Large intestine (tissue), 12 donors: ENCODE results near the gene CENPB. TPM values are rescaled to one million over a fixed set of nuclear protein-coding genes. Genes with fewer than 3 reads are reported as not detected.
"Not testable (repeated sequence)": the region's sequence is repeated elsewhere in the genome, so short reads cannot be mapped to it uniquely, and the experiment has no call there.

Source experiments
- DNase-seq, 2 donors: peaks; one replicate each; pipeline versions ENCODE4 v3.0.0 to v3.0.0-alpha.2; 2013
- H3K27ac ChIP-seq: one replicate; pipeline ENCODE4 v1.5.1; 2013; ENCODE audit warnings: low read length
- H3K27me3 ChIP-seq: 2 replicates; pipeline ENCODE4 v1.6.1; 2013; ENCODE audit warnings: low read length; ENCODE audit not compliant: control insufficient read depth, insufficient read depth
- H3K36me3 ChIP-seq: 2 replicates; pipeline ENCODE4 v1.6.1; 2013; ENCODE audit warnings: low read length; ENCODE audit not compliant: control insufficient read depth, insufficient read depth
- H3K4me1 ChIP-seq: one replicate; pipeline ENCODE4 v1.6.1; 2013; ENCODE audit warnings: low read length; ENCODE audit not compliant: control insufficient read depth, insufficient read depth
- H3K4me3 ChIP-seq: one replicate; pipeline ENCODE4 v1.5.1; 2013; ENCODE audit warnings: low read length
- H3K9me3 ChIP-seq: one replicate; pipeline ENCODE4 v1.6.1; 2013; ENCODE audit warnings: mild to moderate bottlenecking, low read depth, low read length, moderate library complexity; ENCODE audit not compliant: control insufficient read depth
- WGBS: methylation state at CpG from one replicate; pipeline ENCODE4 v1.1.5; 2013; ENCODE audit warnings: low lambda C conversion rate; ENCODE audit not compliant: insufficient coverage; 5-methylcytosine and 5-hydroxymethylcytosine counted together
- long read RNA-seq, 11 donors: transcript quantifications; one replicate each; lab custom pipeline, GENCODE V29; 2026
- polyA plus RNA-seq: library from polyadenylated mRNA; unstranded; fragments of 120-200 nt; gene quantifications from one replicate; pipeline ENCODE4 v1.2.1, GENCODE V29; 2013

CENPB gene
- 57.5 TPM for polyA plus RNA-seq
- long read RNA-seq, donor 1, transcript CENPB-201 (1 exons, 2,840 nt) = major isoform, 21 of 21 reads
- long read RNA-seq, donor 1, partial matches to known transcripts = 0 of 21 reads
- long read RNA-seq, donor 1, other reads (novel, unspliced or antisense) = 0 of 21 reads
- long read RNA-seq, donor 2, transcript CENPB-201 (1 exons, 2,840 nt) = major isoform, 61 of 61 reads
- long read RNA-seq, donor 2, partial matches to known transcripts = 0 of 61 reads
- long read RNA-seq, donor 2, other reads (novel, unspliced or antisense) = 0 of 61 reads
- long read RNA-seq, donor 3, transcript CENPB-201 (1 exons, 2,840 nt) = major isoform, 93 of 93 reads
- long read RNA-seq, donor 3, partial matches to known transcripts = 0 of 93 reads
- long read RNA-seq, donor 3, other reads (novel, unspliced or antisense) = 0 of 93 reads
- long read RNA-seq, donor 4, transcript CENPB-201 (1 exons, 2,840 nt) = major isoform, 6 of 6 reads
- long read RNA-seq, donor 4, partial matches to known transcripts = 0 of 6 reads
- long read RNA-seq, donor 4, other reads (novel, unspliced or antisense) = 0 of 6 reads
- long read RNA-seq, donor 5, transcript CENPB-201 (1 exons, 2,840 nt) = major isoform, 29 of 29 reads
- long read RNA-seq, donor 5, partial matches to known transcripts = 0 of 29 reads
- long read RNA-seq, donor 5, other reads (novel, unspliced or antisense) = 0 of 29 reads
- long read RNA-seq, donor 6, transcript CENPB-201 (1 exons, 2,840 nt) = major isoform, 65 of 65 reads
- long read RNA-seq, donor 6, partial matches to known transcripts = 0 of 65 reads
- long read RNA-seq, donor 6, other reads (novel, unspliced or antisense) = 0 of 65 reads
- long read RNA-seq, donor 7, transcript CENPB-201 (1 exons, 2,840 nt) = major isoform, 27 of 27 reads
- long read RNA-seq, donor 7, partial matches to known transcripts = 0 of 27 reads
- long read RNA-seq, donor 7, other reads (novel, unspliced or antisense) = 0 of 27 reads
- long read RNA-seq, donor 8, transcript CENPB-201 (1 exons, 2,840 nt) = major isoform, 55 of 55 reads
- long read RNA-seq, donor 8, partial matches to known transcripts = 0 of 55 reads
- long read RNA-seq, donor 8, other reads (novel, unspliced or antisense) = 0 of 55 reads
- long read RNA-seq, donor 9, transcript CENPB-201 (1 exons, 2,840 nt) = major isoform, 42 of 42 reads
- long read RNA-seq, donor 9, partial matches to known transcripts = 0 of 42 reads
- long read RNA-seq, donor 9, other reads (novel, unspliced or antisense) = 0 of 42 reads
- long read RNA-seq, donor 10, transcript CENPB-201 (1 exons, 2,840 nt) = major isoform, 43 of 43 reads
- long read RNA-seq, donor 10, partial matches to known transcripts = 0 of 43 reads
- long read RNA-seq, donor 10, other reads (novel, unspliced or antisense) = 0 of 43 reads
- long read RNA-seq, donor 11, transcript CENPB-201 (1 exons, 2,840 nt) = major isoform, 43 of 74 reads
- long read RNA-seq, donor 11, partial matches to known transcripts = 31 of 74 reads
- long read RNA-seq, donor 11, other reads (novel, unspliced or antisense) = 0 of 74 reads

- H3K36me3 ChIP-seq = peaks cover 22% of the 10 kb centered on the region
- H3K27me3 ChIP-seq = no peaks in the 10 kb centered on the region
- peak; percentile 81 to 86 for DNase-seq
- H3K4me3 ChIP-seq = peak within 1 kb of the TSS; percentile 71
- H3K9me3 ChIP-seq = peaks cover 12% of the 10 kb centered on the region
- 0% methylated on average over 9 of the region's 70 CpGs for WGBS
- H3K27ac ChIP-seq = peak within 1 kb of the TSS; percentile 68
- H3K4me1 ChIP-seq = peaks cover 45% of the 10 kb centered on the region
These were observed at the start of gene CENPB for GRCh38 chr20:3786665-3787323. CENPB (minus strand) TSS chr20:3786740; CDS start chr20:3786483, 257 bp downstream.

- Histone ChIP-seq H3K4me1 (no peaks in the 10 kb centered on the region), H3K9me3 (no peaks in the 10 kb centered on the region), H3K36me3 (peaks cover 3% of the 10 kb centered on the region), H3K4me3 (no peak overlapping the region), H3K27ac (no peak overlapping the region), H3K27me3 (no peaks in the 10 kb centered on the region)
- WGBS = 100% methylated on average over 2 of the region's 4 CpGs
- no peak for DNase-seq
These were observed 49.6 kb upstream of the CENPB start for GRCh38 chr20:3836132-3836531.

- no CpG with 5 or more reads among the region's 5 CpGs for WGBS
- not testable (repeated sequence) for H3K27me3 ChIP-seq, H3K9me3 ChIP-seq, H3K4me1 ChIP-seq, DNase-seq, H3K4me3 ChIP-seq, H3K27ac ChIP-seq
- peaks cover 20% of the 10 kb centered on the region for H3K36me3 ChIP-seq
These were observed 43.4 kb upstream of the CENPB start for GRCh38 chr20:3829891-3830290.

- no peak overlapping the region for H3K27ac ChIP-seq
- WGBS = 100% methylated on average over 2 of the region's 3 CpGs
- no peak for DNase-seq
- peaks cover 27% of the 10 kb centered on the region for H3K36me3 ChIP-seq
- H3K27me3 ChIP-seq = no peaks in the 10 kb centered on the region
- H3K4me3 ChIP-seq = no peak overlapping the region
- no peaks in the 10 kb centered on the region for H3K9me3 ChIP-seq
- H3K4me1 ChIP-seq = no peaks in the 10 kb centered on the region
These were observed 42.3 kb upstream of the CENPB start for GRCh38 chr20:3828798-3829197.

GRCh38 chr20:3826420-3826819 is 39.9 kb upstream of the CENPB start:
- DNase-seq = no peak
- no peak overlapping the region for H3K27ac ChIP-seq
- H3K27me3 ChIP-seq = no peaks in the 10 kb centered on the region
- no peak overlapping the region for H3K4me3 ChIP-seq
- H3K9me3 ChIP-seq = no peaks in the 10 kb centered on the region
- peaks cover 42% of the 10 kb centered on the region for H3K36me3 ChIP-seq
- H3K4me1 ChIP-seq = peaks cover 2% of the 10 kb centered on the region
- WGBS = no CpG with 5 or more reads among the region's 4 CpGs

- Histone ChIP-seq H3K36me3 (peaks cover 42% of the 10 kb centered on the region), H3K4me1 (peaks cover 4% of the 10 kb centered on the region), H3K4me3 (no peak overlapping the region), H3K27me3 (no peaks in the 10 kb centered on the region), H3K9me3 (no peaks in the 10 kb centered on the region), H3K27ac (no peak overlapping the region)
- no peak for DNase-seq
- no CpG with 5 or more reads among the region's 7 CpGs for WGBS
These were observed 39.0 kb upstream of the CENPB start for GRCh38 chr20:3825526-3825925.

- no CpG with 5 or more reads among the region's 20 CpGs for WGBS
- Histone ChIP-seq H3K9me3 (no peaks in the 10 kb centered on the region), H3K4me3 (no peak overlapping the region), H3K27me3 (no peaks in the 10 kb centered on the region), H3K27ac (no peak overlapping the region), H3K36me3 (peaks cover 42% of the 10 kb centered on the region), H3K4me1 (peaks cover 13% of the 10 kb centered on the region)
- DNase-seq = no peak
These were observed 37.3 kb upstream of the CENPB start for GRCh38 chr20:3823881-3824280.

- DNase-seq = no peak
- no peak overlapping the region for H3K27ac ChIP-seq
- no peaks in the 10 kb centered on the region for H3K9me3 ChIP-seq
- peaks cover 41% of the 10 kb centered on the region for H3K36me3 ChIP-seq
- no peak overlapping the region for H3K4me3 ChIP-seq
- no peaks in the 10 kb centered on the region for H3K27me3 ChIP-seq
- H3K4me1 ChIP-seq = peaks cover 22% of the 10 kb centered on the region
- 83% methylated on average over 1 of the region's 14 CpGs for WGBS
These were observed 35.5 kb upstream of the CENPB start for GRCh38 chr20:3821996-3822395.

GRCh38 chr20:3820901-3821727 is 34.6 kb upstream of the CENPB start:
- H3K36me3 ChIP-seq = peaks cover 33% of the 10 kb centered on the region
- no peaks in the 10 kb centered on the region for H3K27me3 ChIP-seq
- H3K4me3 ChIP-seq = peak overlapping the region; percentile 76
- H3K9me3 ChIP-seq = no peaks in the 10 kb centered on the region
- H3K27ac ChIP-seq = peak overlapping the region; percentile 94
- H3K4me1 ChIP-seq = peaks cover 22% of the 10 kb centered on the region
- no peak for DNase-seq
- WGBS = 32% methylated on average over 6 of the region's 20 CpGs
